Retinal pigment epithelial cell (primary cell): ENCODE measurements around the gene TDP2.
"Not testable (repeated sequence)": the region's sequence is repeated elsewhere in the genome, so short reads cannot be mapped to it uniquely, and the experiment has no call there.

Source experiments
- DNase-seq: peaks from one replicate; pipeline ENCODE4 v3.0.0-alpha.2; 2010; ENCODE audit warnings: low read depth
- H3K4me3 ChIP-seq: 2 replicates; pipeline ENCODE4 v1.5.1; 2011; ENCODE audit warnings: mild to moderate bottlenecking, low read length, control low read depth, moderate library complexity
- CTCF ChIP-seq: conservative IDR thresholded peaks from 2 replicates; pipeline ENCODE4 v1.5.1; 2011; ENCODE audit warnings: low read depth, low read length, control low read depth, inconsistent platforms

Gene TDP2

GRCh38 chr6:24664046-24664987 lies 2.4 kb downstream of the TDP2 start:
- no peak overlapping the region for H3K4me3 ChIP-seq
- no peak for DNase-seq
- no peak for TF ChIP-seq CTCF

- no peak for TF ChIP-seq CTCF
- DNase-seq, result no peak
- H3K4me3 ChIP-seq, result no peak overlapping the region
These were observed 3.5 kb downstream of the TDP2 start for GRCh38 chr6:24663189-24663588.

- TF ChIP-seq CTCF, result no peak
- DNase-seq, result no peak
- no peak overlapping the region for H3K4me3 ChIP-seq
These were observed 4.5 kb downstream of the TDP2 start for GRCh38 chr6:24662236-24662635.

- not testable (repeated sequence) for H3K4me3 ChIP-seq, DNase-seq
These were observed 4.9 kb downstream of the TDP2 start for GRCh38 chr6:24661759-24662158.

GRCh38 chr6:24660105-24660504 lies 6.6 kb downstream of the TDP2 start:
- TF ChIP-seq CTCF, result no peak
- DNase-seq, result no peak
- H3K4me3 ChIP-seq, result no peak overlapping the region

GRCh38 chr6:24659561-24659960 lies 7.1 kb downstream of the TDP2 start:
- TF ChIP-seq CTCF, result no peak
- DNase-seq, result no peak
- H3K4me3 ChIP-seq, result no peak overlapping the region

- no peak overlapping the region for H3K4me3 ChIP-seq
- TF ChIP-seq CTCF, result no peak
- DNase-seq, result no peak
These were observed 7.8 kb downstream of the TDP2 start for GRCh38 chr6:24658573-24659560.
